Measurements from ENCODE around the gene OTUB2.

Gene OTUB2

DNA sequence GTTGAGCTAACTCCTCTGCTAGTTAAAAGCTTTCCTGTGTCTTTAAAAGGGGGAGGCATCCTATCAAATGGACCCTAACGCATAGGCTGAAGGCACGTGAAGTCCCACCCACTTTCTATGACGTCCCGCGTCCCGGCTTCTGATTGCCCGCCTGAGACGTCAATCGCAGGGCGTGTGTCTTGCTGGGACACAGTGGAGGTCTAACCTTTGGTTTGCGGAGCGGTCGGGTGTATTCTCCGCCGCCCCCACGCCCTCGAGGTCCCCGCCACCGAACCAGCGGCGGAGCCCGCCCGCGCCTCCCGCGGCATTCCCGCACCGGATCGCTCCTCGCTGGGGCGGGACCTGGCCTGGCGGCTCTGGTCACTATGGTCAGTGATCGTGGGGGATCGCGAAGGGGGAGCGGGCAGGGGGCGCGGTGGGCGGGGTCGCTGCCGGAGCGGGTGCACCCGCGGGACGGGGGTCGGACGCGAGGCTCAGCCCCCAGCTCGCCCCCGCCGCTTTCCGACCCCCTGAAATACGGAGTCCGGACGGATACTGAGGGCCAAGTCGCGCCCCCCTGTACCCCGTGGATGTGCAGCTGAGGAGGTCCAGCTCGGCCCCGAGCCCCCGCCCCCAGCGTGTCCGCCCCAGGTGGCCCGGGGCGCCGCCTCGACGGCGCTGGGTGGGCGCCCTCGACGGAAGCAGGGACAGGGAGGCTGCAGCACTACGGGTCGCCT, at the start of gene OTUB2:
Gene OTUB2 (plus strand): TSS at position 168 of the 716 bp plus-strand sequence. CDS start 198 bp downstream, at position 366.
- DNase-seq: peak; percentile 98

DNA sequence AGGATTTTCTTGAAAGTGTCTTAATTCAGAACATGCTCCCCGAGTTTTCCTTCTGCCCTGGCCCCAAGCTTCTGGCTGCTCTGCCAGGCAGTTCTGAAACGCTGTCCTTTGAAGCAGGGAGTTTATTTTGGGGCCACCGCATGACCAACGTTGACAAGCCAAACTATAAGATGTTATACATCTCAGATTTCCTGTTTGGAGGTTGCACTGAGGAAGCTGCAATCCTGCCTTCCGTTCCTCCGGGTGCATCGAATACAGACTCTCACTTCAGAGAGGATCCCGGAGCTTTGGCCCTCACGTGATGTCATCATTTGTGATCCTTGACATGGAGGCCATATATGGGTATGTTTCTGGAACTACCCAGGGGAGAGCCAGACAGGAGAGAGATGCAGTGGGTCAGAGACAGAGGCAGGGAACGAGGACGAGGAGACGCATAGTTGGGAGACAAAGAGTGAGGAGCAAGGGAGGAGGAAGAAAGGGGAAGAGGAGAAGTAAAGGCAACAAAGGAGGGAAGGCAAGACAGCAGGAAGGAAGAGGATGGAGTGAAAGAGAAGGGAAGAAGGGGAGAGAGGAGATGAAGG, 49.6 kb upstream of the OTUB2 start, which contains the start of gene ASB2:
Gene ASB2 (minus strand): TSS at position 94 of the 581 bp plus-strand sequence. CDS start 12,031 bp downstream, outside the sequence.
- DNase-seq: no peak

DNA sequence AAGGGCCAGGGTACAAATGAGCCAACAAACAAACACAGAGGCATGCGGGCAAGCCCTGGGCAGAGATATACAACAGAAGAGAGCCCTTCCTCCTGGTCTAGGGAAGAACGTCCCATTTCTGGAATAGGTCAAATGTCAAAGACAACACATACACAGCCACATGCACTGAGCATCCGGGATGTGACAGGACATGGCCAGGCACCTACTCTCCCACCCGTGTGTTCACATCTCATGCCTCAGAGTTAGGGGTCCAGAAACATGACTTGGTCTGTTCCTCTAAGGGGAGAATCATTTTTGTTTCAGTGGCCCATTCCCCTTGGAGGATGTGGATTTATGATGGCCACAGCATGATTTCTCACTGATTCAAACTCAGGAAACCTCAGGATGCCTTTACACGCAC, 49.0 kb upstream of the OTUB2 start:
- no peak for DNase-seq

DNA sequence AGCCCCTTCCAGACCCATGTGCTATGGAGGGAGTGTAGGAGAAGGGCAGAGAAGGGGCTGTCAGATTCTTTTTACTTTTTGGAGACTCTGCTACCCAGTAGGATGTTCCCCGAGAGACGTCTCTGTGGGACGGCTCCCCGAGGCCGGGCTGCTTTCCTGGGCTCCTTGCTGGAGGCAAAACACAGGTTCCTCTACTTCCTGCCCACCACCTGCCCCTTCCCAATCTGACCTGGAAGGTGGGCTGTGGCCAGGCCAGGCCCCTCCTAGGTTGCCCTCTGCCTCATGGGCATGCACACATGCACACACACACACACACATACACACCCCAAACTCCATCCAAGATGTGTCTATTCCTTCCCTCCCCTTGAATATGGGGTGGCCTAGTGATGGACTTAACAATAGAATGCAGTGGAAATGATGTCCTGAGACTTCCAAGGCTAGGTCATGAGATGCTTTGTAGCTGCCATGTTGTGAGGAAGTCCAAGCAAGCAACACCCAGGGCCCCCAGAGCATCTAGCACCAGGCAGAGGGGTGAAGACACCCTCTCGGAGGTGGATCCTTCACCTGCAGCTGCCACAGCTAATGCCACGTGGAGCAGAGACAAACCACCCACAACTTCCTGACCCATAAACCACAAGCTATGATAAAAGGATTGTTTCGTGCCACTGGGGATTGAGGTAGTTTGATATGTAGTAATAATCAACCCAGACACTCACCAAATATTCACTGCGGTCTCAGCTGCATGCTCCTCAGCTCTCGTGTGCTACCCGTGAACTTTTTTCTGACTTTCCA, 48.2 kb upstream of the OTUB2 start:
- DNase-seq: peak; percentile 68

DNA sequence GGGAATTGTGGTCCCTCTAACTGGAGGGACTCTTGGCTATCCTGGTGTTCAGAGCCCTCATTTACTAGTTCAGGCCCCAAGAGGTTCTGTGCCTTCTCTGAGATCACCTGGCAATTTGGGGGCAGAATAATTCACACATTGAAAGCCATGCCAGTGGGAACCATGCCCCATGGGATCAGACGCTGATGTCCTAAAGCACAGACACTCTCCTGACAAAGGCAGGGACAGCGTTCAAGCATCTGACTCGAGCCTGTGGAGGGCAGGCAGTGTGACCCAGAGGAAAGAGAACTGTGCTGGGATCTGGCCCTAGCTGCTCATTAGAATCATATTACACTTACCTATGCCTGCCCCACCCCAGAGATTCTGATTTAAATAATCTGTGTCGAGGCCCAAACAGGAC, 47.4 kb upstream of the OTUB2 start:
- DNase-seq: no peak

DNA sequence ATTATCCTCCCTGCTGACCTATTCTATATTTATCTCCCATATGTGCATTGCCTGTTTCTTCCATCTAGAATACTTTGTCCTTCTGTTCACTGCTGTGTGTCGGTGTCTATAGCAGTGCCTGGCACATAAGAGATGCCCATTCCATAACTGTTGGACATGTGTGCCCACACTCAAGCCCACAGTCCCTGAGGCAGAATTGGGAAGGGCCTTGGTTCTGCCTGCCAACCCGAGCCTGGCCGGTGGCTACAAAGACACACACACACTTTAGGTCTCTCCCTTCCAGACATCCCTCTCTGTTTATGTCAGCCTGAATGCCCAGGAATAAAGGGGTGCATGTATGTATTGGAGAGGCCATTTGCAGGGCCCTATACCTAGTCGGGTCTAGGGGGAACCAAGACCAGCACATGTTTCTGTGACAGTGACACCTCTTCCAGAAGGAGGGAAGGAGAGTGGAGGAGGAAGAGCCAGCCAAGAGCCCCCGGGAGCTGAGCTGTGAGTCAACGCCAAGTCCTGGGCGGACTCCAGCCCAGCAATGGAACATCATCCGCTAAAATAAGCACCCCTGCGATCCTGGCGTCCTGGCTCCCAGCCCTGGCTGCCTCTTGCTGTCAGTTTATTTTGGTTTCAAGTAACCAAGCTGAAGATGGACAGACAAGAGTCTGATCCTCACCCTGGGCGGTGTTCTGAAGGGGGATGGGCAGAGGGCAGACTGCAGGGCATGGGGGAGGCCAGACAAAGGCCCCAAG, 45.5 kb upstream of the OTUB2 start:
- DNase-seq: no peak

DNA sequence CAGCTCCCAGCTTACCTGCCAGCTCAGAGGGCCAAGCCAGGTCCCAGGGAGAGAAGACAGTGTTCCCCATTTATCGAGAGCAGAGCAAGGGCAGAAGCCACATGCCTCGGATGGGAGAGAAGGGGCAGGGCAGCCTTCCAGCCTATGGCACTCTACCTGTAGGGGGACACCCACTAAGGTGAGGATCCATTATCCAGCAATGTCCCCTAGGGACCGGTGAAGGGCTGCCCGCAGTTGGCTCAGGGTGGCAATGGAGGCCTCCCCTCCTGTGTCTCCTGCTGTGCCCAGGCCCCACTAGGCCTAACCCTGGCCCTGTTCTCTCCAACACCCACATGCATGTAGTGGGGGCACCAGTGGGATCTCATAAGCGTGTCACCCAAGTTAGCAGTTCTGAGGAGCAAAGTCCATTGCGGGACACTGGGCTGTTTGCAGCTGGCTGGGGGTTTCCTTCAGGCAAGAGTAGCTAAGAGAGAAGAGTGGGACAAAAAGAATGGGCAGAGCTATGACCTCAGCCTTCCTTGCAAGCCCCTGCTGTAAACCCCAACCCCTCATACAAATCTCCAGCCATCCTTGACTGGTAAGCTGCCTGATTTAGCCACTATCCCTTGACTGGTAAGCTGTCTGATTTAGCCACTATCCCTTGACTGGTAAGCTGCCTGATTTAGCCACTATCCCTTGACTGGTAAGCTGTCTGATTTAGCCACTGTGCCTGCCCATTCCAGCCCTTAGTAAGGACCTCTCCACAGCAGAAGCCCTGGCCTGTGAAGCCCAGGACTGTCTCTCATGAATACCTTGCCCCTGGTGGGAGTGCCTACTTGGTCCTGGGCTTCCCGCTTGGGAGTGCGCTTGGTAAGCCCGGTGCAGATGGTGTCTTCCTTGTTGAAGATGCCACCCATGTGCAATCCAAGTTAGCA, 44.6 kb upstream of the OTUB2 start:
- DNase-seq: no peak

DNA sequence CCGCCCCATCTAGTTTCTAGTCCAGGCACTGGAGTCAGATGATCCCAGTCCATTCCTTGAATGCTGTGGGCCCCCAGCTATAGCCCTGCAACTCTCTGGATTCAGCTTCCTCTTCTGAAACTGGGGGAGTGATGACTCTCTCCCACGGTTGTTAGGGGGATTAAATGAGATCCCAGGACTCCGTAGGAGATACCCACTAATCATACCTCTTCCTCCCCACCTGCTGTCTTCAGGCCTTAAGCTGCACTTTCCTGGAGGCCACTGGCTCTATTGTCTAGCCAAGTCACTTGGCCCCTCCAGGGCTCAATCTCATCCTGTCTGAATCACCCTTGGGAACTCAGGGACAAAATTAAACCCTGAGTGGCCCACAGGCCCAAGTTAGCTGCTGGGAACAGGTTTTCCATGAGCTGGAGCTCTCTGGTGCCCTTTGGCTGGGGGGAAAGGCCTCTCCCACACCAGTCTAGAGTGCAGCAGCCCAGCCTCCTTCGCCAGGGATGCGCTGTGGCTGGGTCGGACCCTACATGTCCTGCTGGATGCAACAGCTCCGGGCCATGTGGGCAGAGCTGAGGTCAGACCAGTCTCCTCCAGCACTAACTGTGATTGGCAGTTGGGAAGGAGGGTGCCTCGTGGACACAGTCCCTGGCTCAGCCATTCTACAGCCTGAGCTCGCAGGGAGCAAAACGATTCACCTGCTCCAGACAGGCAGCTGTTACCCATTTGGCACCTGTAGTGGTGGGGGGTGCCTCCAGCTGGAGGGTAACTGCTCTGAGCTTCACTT, 43.7 kb upstream of the OTUB2 start:
- no peak for DNase-seq

DNA sequence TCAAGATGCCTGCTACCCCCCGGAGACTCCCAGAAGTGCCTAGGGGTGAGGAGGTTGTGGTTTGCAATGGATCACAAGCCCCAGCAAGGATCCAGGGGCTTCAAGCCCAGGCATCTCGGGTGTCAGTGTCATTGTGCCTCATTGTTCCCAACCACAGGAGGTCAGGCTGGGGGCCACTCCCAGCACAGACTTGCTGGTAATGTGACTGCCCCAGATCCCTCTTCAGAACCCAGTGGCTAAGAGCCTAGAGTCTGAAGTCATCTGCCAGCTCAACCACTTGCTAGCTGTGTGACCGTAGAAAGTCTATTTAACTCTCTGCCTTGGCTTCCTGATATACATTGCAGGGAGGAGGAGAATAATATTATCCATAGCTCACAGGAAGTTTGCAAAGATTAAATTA, 42.1 kb upstream of the OTUB2 start:
- no peak for DNase-seq

DNA sequence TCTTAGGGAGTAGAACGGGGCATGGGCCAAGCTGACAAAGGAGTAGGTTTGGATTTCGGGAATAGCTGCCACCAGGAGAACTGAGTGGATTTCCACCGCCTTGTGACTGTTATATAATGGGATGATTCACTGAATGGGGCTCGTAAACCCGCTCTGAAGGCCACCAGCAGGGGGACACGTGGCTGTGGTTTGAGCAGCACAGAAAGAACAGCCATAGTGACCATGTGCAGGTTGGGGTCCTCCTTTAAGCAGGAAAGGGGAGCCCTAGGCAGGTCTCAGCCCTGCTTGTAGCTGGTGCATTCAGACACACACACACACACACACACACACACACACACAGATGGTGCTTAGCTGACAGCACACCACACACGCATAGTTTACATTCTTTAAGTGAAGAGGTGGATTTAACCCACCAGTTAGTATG, 41.1 kb upstream of the OTUB2 start:
- no peak for DNase-seq

DNA sequence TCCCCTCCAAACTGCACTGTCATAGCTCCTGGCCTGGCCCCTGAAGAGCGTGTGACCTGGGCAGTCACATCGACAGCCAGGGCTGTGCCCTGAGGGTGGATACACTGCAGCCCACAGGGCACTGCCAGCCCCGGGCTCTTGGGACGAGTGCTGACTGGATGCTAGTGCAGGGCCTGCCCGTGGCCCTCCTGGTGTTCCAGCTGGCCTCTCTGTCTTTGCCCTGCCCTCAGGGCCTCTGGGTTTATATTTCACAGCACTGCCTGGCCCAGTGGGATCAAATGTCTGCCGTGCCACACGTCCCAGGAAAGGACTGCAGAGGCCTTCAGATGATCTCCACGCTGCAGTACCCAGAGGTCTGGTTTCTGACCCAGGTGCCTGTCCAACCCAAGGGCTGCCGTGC, 39.2 kb upstream of the OTUB2 start:
- DNase-seq: no peak

DNA sequence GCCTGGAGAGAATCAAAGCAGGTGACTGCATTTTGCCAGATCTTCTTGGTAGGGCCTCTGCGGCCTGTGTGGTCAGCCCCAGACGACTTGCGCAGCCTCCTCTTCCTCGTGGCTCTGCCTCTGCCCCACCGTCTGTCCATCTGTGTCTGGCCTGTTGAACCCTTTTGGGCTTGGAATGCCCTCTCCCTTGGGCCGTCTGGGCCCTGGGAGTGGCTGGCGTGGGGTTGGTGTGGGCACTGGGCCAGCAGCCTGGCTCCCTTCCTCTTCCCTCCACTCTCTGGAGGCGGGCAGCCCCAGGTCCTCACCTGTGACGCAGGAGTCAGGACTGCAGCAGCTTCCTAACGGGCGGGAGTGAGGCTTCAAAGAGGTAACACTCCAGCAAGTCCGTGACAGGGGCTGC, 38.8 kb upstream of the OTUB2 start:
- DNase-seq: no peak

DNA sequence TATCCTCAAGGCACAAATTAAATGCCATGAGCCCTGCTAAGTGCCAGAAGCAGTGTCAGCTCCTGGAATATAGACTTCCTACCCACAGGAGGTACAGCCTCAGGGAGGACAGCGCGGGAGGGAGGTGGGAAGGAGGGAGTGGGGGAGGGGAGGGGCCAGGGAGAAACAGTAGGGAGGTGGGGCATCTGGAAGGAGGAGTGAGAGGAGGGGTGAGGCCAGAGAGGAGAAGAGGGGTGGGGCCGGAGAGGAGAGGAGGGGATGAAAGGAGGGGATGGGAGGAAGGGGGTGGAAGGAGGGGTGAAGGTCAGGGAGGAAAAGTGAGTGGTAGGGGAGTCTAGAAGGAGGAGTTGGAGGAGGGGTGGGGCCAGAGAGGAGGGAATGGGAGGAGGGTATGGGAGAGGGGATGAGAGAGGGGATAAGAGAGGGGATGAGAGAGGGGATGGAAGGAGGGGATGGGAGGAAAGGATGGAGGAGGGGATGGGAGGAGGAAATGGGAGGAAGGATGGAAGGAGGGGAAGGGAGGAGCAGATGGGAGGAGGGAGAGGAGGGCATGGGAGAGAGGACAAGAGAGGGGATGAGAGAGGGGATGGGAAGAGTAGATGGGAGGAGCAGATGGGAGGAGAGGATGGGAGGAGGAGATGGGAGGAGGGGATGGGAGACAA, 38.2 kb upstream of the OTUB2 start:
- DNase-seq: no peak

DNA sequence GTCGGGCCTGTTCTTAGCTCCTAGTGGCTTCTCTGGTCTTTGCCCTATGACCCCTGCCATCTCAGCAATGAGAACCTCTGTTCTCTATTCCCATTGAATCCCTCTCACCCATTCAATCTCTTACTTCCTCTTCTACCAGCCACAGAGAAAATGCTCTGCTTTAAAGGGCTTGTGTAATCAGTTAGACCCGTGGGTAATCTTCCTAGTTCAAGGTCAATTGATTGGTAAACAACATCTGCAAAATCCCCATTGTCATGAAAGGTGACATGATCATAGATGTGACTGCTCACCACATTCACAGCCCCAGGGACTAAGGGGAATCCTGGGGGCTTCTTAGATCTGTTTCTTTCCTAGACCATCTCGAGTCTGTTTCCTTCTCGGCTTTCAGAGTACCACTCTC, 36.2 kb upstream of the OTUB2 start:
- DNase-seq: no peak

DNA sequence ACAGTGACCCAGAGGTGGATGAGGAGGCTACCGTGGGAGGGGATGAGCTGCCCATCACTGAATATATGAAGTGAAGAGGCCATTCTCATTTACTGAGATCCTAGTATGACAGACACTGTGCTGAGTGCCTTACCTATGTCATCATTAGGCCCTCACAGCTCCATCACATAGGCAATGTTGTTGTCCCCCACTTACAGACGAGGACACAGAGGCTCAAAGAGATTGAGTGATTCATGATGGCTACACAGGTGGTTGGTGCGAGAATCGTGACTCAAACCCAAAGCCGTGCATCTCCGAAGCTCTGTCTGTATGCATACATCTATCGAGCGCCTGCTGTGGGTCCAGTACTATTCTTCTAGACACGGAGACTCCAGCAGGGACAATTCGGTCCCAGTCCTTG, 34.9 kb upstream of the OTUB2 start:
- DNase-seq: no peak

DNA sequence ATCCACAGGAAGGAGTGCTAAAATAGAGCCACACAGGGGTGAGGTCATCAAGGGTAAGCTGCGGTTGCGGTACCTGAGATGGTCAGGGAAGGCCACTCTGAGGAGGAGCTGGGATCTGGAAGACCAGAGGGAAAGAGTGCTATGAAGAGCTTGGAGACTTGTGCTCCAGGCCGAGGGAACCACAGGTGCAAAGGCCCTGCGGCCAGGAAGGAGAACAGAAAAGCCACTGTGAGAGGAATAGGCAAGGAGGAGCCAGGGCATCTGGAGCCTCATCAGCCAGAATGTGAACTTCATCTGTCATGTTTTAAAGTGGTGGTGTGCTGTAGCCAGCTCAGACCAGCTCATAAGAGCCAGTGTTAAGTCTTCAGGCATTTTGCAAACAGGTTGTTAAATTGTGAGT, 34.5 kb upstream of the OTUB2 start:
- no peak for DNase-seq

DNA sequence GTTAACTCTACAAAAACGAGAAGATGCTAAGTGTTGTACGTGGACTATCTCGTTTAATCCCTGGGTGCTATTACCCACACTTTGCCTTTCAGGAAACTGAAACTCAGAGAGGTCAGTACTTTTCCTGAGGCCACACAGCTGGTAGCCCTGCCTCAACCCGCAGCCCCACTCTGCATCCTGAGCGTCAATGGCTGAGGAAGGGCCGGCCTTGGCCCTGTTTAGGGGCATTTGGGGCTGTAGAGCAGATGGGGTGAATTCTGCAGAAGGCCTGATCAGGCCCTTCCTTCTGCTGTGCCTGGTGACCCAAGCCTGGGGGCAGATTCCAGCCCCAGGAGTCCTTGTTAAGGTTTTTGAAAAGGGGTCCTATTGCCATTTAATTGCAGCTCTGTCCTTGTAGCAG, 32.8 kb upstream of the OTUB2 start:
- DNase-seq: no peak

DNA sequence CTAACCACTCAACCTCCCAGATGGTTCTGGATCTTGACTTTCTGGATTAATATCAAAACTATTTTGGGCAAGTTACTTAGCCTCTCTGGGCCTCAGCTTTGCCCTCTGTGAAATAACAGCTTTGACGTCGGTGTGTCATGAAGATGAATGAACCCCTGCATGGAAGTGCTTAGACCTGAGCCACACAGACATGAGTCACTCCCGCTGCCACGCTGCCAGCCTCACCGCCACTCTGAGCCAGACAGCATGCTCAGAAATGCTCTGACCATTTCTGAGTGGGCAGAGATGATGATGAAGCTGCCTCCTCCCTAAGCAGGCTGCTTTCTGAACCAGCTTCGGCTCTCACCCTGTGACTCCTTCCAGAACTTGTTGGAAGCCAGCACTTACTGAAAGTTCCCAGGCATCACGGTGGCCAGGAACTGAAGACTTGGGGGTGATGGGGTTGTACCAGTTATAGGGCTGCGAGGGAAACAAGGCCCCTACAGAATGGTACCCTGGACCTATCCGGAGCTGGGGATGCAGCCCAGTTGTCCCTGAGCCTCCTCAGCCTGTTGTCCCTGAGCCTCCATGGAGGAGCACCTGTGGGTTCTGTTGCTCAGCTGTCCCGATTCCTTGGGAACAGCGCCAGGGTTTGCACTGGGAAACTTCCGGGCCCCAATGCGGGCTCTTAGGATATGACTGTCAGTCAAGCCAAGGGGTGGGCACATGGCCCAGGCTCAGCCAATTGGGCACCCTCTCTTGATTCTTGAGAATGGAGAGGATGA, 31.0 kb upstream of the OTUB2 start:
- no peak for DNase-seq

DNA sequence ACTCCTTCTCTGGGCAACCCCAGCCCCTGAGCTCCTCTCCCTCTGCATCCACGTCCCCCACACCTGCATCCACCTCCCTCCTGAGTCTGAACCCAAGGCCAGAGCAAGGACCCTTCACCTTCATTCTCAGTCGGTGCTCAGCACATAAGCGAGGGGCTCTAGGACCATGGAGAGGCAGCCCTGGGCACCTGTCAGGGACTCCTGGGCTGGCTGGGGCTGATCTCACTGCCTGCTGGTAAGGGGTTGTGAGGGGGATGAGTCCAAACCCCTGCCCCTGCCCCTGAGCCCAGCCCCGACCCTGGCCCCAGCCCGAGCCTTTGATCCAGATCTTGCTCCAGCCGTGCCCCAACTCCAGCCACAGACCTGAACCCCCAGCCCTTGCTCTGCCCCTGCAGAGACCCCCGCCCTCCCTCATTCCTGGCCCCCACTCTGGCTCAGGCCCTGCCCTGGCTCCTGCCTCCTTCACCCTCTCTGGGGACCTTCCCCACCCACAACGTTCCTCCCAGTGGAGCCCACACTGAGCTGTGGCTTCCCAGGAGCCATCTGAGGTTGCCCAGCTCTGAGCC, 29.9 kb upstream of the OTUB2 start:
- DNase-seq: no peak

DNA sequence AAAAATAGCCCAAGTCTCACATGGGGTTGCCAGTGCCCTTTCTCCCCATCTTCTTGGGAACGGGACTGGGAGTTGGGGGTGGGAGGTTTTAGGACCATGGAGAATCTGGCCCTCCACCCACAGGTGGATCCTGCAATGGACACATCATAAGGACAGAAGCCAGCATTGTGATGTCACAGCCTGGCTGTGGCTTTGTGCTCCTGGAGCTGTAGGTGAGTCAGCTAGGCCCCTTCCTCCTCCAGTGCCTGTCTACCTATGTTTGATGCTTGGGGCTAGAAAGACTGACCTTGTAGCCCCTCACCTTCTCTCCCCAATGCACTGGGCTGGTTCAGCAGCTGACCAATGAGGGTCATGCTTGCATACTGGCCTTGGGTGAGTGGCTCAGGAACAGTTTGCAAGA, 29.1 kb upstream of the OTUB2 start, which contains the start of gene CCDC197:
Gene CCDC197 (plus strand): TSS at position 220 of the 400 bp plus-strand sequence. CDS start 831 bp downstream, outside the sequence.
- no peak for DNase-seq
